GM12878 (cell line): Measurements from ENCODE around the gene MANEAL. TPM values are rescaled to one million over a fixed set of nuclear protein-coding genes. Genes with fewer than 3 reads are reported as not detected.

Experiments used
- ATAC-seq: fragments of 200-7000 bp; cut with Tn5 transposase; 3 replicates; pipeline ENCODE4 v1.9.1; 2020; ENCODE audit warnings: mild to moderate bottlenecking, moderate library complexity
- BruUV-seq: library from RNA; stranded (reverse); fragments of 400-500 nt; replicated peaks from 2 replicates; lab custom pipeline; 2021; lab: Mats Ljungman, UMichigan
- CTCF ChIA-PET: fragments of 300-600 bp; sonication (Branson Sonifier 250); formaldehyde crosslinking; extraction: SDS; loops from one replicate; lab custom pipeline; 2021; ENCODE audit warnings: inconsistent platforms; lab: Yijun Ruan, JAX
- POLR2A ChIA-PET: fragments of 350-600 bp; formaldehyde crosslinking; extraction: SDS; loops from one replicate; lab custom pipeline; 2021; ENCODE audit warnings: inconsistent platforms; lab: Charles Lee
- RAD21 ChIA-PET: fragments of 300-600 bp; sonication (Branson Sonifier 250); formaldehyde crosslinking; loops from one replicate; lab custom pipeline; 2023; ENCODE audit warnings: antibody characterized with exemption; ENCODE audit not compliant: unreplicated experiment; lab: Charles Lee
- SMC1A ChIA-PET: fragments of 300-600 bp; sonication (Branson Sonifier 250); formaldehyde crosslinking; loops from one replicate; lab custom pipeline; 2023; ENCODE audit not compliant: unreplicated experiment, uncharacterized antibody; lab: Charles Lee
- DNase-seq: peaks from one replicate; pipeline ENCODE4 v3.0.0-alpha.2; 2011; ENCODE audit warnings: low read depth, low spot score
- FAIRE-seq: peaks from 3 replicates; lab custom pipeline; 2011; peaks lifted over from hg19 to GRCh38; lab: Jason Lieb, UNC
- H2AFZ ChIP-seq: 2 replicates; pipeline ENCODE4 v1.6.0; 2011; ENCODE audit warnings: low read depth, low read length, control low read depth; ENCODE audit not compliant: control insufficient read depth
- H3K27ac ChIP-seq: 2 replicates; pipeline ENCODE4 v1.5.1; 2011; ENCODE audit warnings: control low read depth; ENCODE audit not compliant: control insufficient read depth, insufficient read depth
- H3K27me3 ChIP-seq, 2 experiments: replicated peaks in 1 of 2; 2 replicates each; pipeline versions ENCODE4 v1.6.0 to v1.6.1; 2011; ENCODE audit warnings: low read length in 1 of 2; ENCODE audit not compliant: control insufficient read depth in 2 of 2, insufficient read depth in 2 of 2
- H3K36me3 ChIP-seq, 2 experiments: 2 replicates each; pipeline ENCODE4 v1.5.1; 2011; ENCODE audit warnings: low read length in 1 of 2; ENCODE audit not compliant: control insufficient read depth in 2 of 2, insufficient read depth in 2 of 2
- H3K4me1 ChIP-seq: 2 replicates; pipeline ENCODE4 v1.6.1; 2011; ENCODE audit warnings: mild to moderate bottlenecking, low read length, moderate library complexity, mixed read lengths; ENCODE audit not compliant: control insufficient read depth, insufficient read depth
- H3K4me2 ChIP-seq: 2 replicates; pipeline ENCODE4 v1.6.0; 2011; ENCODE audit warnings: control low read depth; ENCODE audit not compliant: control insufficient read depth, insufficient read depth
- H3K4me3 ChIP-seq: fragments of 200-600 bp; sonication (generic); 2 replicates; pipeline ENCODE4 v1.5.1; 2016
- H3K79me2 ChIP-seq: 2 replicates; pipeline ENCODE4 v1.6.0; 2011; ENCODE audit warnings: low read length; ENCODE audit not compliant: control insufficient read depth, insufficient read depth
- H3K9ac ChIP-seq: 2 replicates; pipeline ENCODE4 v1.8.0; 2011; ENCODE audit warnings: low read length, control low read depth, mixed read lengths; ENCODE audit not compliant: control insufficient read depth, insufficient read depth
- H3K9me3 ChIP-seq: replicated peaks from 3 replicates; pipeline ENCODE4 v1.5.1; 2011; ENCODE audit warnings: mild to moderate bottlenecking, low read length; ENCODE audit not compliant: control insufficient read depth, insufficient read depth
- H4K20me1 ChIP-seq: 2 replicates; pipeline ENCODE4 v1.6.0; 2011; ENCODE audit not compliant: control insufficient read depth, insufficient read depth
- CBX5 ChIP-seq: sonication (generic); IDR thresholded peaks from 2 replicates; pipeline ENCODE4 v1.6.1; 2016; ENCODE audit warnings: low read depth, moderate library complexity, mild to moderate bottlenecking, inconsistent platforms
- ETV6 ChIP-seq, 2 experiments: fragments of 450-650 bp in 1 of 2; IDR thresholded peaks in 1 of 2; conservative IDR thresholded peaks in 1 of 2; 2 replicates each; pipeline ENCODE4 v1.6.1; 2014; ENCODE audit warnings: antibody characterized with exemption in 1 of 2, borderline replicate concordance in 1 of 2, low read depth in 1 of 2, mild to moderate bottlenecking in 1 of 2, moderate library complexity in 1 of 2
- EZH2 ChIP-seq: IDR thresholded peaks from 2 replicates; pipeline ENCODE4 v1.6.1; 2012; ENCODE audit warnings: low read depth, mild to moderate bottlenecking, control low read depth, inconsistent platforms, low read length, borderline replicate concordance; ENCODE audit not compliant: control insufficient read depth
- FOXM1 ChIP-seq: IDR thresholded peaks from 2 replicates; pipeline ENCODE4 v1.6.1; 2012; ENCODE audit warnings: low read depth, mild to moderate bottlenecking, inconsistent platforms, low read length, moderate library complexity
- GABPA ChIP-seq: IDR thresholded peaks from 2 replicates; pipeline ENCODE4 v1.6.1; 2014; ENCODE audit warnings: antibody characterized with exemption, low read depth, mild to moderate bottlenecking, inconsistent platforms
- GATAD2B ChIP-seq: fragments of 450-650 bp; conservative IDR thresholded peaks from 2 replicates; pipeline ENCODE4 v1.6.1; 2017; ENCODE audit warnings: low read depth, mild to moderate bottlenecking, moderate library complexity
- HCFC1 ChIP-seq: fragments of 150-350 bp; IDR thresholded peaks from 2 replicates; pipeline ENCODE4 v1.6.1; 2014; ENCODE audit warnings: low read length
- KDM1A ChIP-seq: fragments of 200-600 bp; sonication (generic); IDR thresholded peaks from 2 replicates; pipeline ENCODE4 v1.6.1; 2016; ENCODE audit warnings: borderline replicate concordance
- NFYA ChIP-seq: IDR thresholded peaks from 2 replicates; pipeline ENCODE4 v1.6.1; 2011; ENCODE audit warnings: low read depth, mild to moderate bottlenecking, low read length, improper control_type of control experiment, borderline replicate concordance
- NR2C2 ChIP-seq: IDR thresholded peaks from 2 replicates; pipeline ENCODE4 v1.6.1; 2011; ENCODE audit warnings: borderline replicate concordance, low read depth; ENCODE audit not compliant: control insufficient read depth, insufficient read length
- PAX5 ChIP-seq: IDR thresholded peaks from 2 replicates; pipeline ENCODE4 v1.6.1; 2011; ENCODE audit warnings: low read depth, low read length, borderline replicate concordance
- POLR2AphosphoS2 ChIP-seq: IDR thresholded peaks from 2 replicates; pipeline ENCODE4 v1.6.1; 2011; ENCODE audit warnings: low read depth, mild to moderate bottlenecking, low read length, improper control_type of control experiment, moderate library complexity
- SREBF1 ChIP-seq: IDR thresholded peaks from 2 replicates; pipeline ENCODE4 v1.6.1; 2012; ENCODE audit warnings: mild to moderate bottlenecking, low read length
- ZNF207 ChIP-seq: fragments of 450-650 bp; IDR thresholded peaks from 2 replicates; pipeline ENCODE4 v1.6.1; 2014; ENCODE audit warnings: antibody characterized with exemption, mild to moderate bottlenecking, borderline replicate concordance
- WGBS: methylation state at CpG from one replicate; pipeline ENCODE4 v1.1.6; 2016; ENCODE audit warnings: low lambda C conversion rate; ENCODE audit not compliant: insufficient replicate concordance, insufficient coverage; ENCODE audit errors: missing lambda C conversion rate; 5-methylcytosine and 5-hydroxymethylcytosine counted together
- in situ Hi-C: fragments of 300-500 bp; cut with MboI; formaldehyde crosslinking; loops from 9 replicates; pipeline ENCODE4 v1.14.3; 2018; ENCODE audit warnings: mixed read lengths
- intact Hi-C: fragments of 100-400 bp; cut with micrococcal nuclease; formaldehyde crosslinking; loops from one replicate; pipeline ENCODE4 v1.14.2; 2022; ENCODE audit not compliant: unreplicated experiment
- polyA plus RNA-seq, 11 experiments: library from polyadenylated mRNA; depleted of rRNA in 4 of 11; unstranded in 6 of 11; stranded (reverse) in 5 of 11; fragments of >200 nt; fragmentation: Nextera tagmentation in 4 of 11; fragmentation: Illumina TruSeq in 1 of 11; extraction: Ambion mirVana in 4 of 11; extraction: Trizol in 1 of 11; gene quantifications; 1 replicate in 1 of 11; 2 replicates in 10 of 11; pipeline versions ENCODE4 v1.2.1 to v1.2.3, GENCODE V29; 2011 to 2016; ENCODE audit warnings: inconsistent platforms in 2 of 11, missing spikeins in 2 of 11, low read depth in 1 of 11
- total RNA-seq, 4 experiments: library from RNA; depleted of rRNA in 3 of 4; stranded (reverse); fragments of >200 nt in 3 of 4; fragmentation: Illumina TruSeq in 1 of 4; extraction: Trizol in 1 of 4; gene quantifications; 2 replicates each; pipeline versions ENCODE4 v1.2.1 to v1.2.3, GENCODE V29; 2013 to 2021
- TF ChIP-seq, protein P1 (sequence below): IDR thresholded peaks from 2 replicates; pipeline ENCODE4 v1.6.1; 2012; ENCODE audit warnings: mild to moderate bottlenecking, low read depth, low read length
- TF ChIP-seq, protein P2 (sequence below): IDR thresholded peaks from 2 replicates; pipeline ENCODE4 v1.6.1; 2011; ENCODE audit warnings: borderline replicate concordance, low read depth, mild to moderate bottlenecking, moderate library complexity, low read length; ENCODE audit not compliant: insufficient read depth, poor library complexity, severe bottlenecking

The MANEAL gene
- total and polyA plus RNA-seq, 10 of the 15 experiments (the other 5 are each of a cell fraction or from before 2014, with no cell fraction given), result 0.83 to 11.1 (median 5.7) TPM

DNA sequence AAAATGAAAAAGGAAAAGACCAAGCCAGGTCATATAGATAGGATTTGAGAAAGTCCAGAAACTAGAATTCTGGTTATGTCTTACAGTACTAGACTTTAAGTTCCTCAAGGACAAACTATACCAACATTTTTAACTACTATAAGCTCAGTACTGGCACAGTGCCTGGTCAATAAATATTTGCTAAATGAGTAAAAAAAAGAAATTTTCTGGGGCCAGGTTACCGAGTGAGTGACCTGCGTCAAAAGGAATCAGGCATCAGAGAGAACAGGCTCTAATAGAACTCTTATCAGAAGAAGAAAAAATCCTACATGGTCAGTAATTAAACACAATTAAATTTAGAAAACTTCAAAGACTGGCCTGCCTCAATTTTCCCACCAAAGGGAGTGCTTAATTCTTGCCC lies 38.2 kb downstream of the MANEAL start:
- intact Hi-C loops (no loop called here), in situ Hi-C loops (no loop called here)
- H3K4me1 ChIP-seq, result no peaks in the 10 kb centered on the region
- ATAC-seq (no peak), FAIRE-seq (no peak), DNase-seq (no peak)
- no peak overlapping the region for H3K4me2 ChIP-seq
- POLR2A ChIA-PET, result interaction anchor here (1.2 kb wide), 1 partner anchor 30 kb away, joined by 4 read pairs; no protein-coding TSS in a partner anchor
- H2AFZ ChIP-seq, result no peak overlapping the region
- BruUV-seq, result no TSS peak
- no peak overlapping the region for H3K4me3 ChIP-seq
- no peaks in the 10 kb centered on the region for H3K9me3 ChIP-seq
- H3K36me3 ChIP-seq, result peaks cover 8 to 32% of the 10 kb centered on the region in 2 experiments
- H3K79me2 ChIP-seq, result no peaks in the 10 kb centered on the region
- 93% methylated on average over 2 of the region's 2 CpGs for WGBS
- no peak overlapping the region for H3K27ac ChIP-seq
- H4K20me1 ChIP-seq, result no peaks in the 10 kb centered on the region
- RAD21 ChIA-PET, result no interaction called here
- H3K9ac ChIP-seq, result no peak overlapping the region
- H3K27me3 ChIP-seq, result no peaks in the 10 kb centered on the region
- SMC1A ChIA-PET, result interaction anchor here (0.6 kb wide), 1 partner anchor 15 kb away, joined by 3 read pairs; no protein-coding TSS in a partner anchor
- TF ChIP-seq SREBF1, result no peak
- no peak for TF ChIP-seq FOXM1
- no peak for TF ChIP-seq EZH2
- no peak for TF ChIP-seq PAX5
- TF ChIP-seq ETV6 (conservative IDR thresholded peaks at IDR 0.05 in 1 of 2, IDR thresholded peaks at IDR 0.05 in 1 of 2; ENCODE audit: borderline replicate concordance in 1 of 2, low read depth in 1 of 2), result no peak
- TF ChIP-seq NFYA, result no peak
- no peak for TF ChIP-seq HCFC1
- TF ChIP-seq GABPA, result no peak
- no peak for TF ChIP-seq NR2C2
- no peak for TF ChIP-seq KDM1A
- TF ChIP-seq, protein P1, sequence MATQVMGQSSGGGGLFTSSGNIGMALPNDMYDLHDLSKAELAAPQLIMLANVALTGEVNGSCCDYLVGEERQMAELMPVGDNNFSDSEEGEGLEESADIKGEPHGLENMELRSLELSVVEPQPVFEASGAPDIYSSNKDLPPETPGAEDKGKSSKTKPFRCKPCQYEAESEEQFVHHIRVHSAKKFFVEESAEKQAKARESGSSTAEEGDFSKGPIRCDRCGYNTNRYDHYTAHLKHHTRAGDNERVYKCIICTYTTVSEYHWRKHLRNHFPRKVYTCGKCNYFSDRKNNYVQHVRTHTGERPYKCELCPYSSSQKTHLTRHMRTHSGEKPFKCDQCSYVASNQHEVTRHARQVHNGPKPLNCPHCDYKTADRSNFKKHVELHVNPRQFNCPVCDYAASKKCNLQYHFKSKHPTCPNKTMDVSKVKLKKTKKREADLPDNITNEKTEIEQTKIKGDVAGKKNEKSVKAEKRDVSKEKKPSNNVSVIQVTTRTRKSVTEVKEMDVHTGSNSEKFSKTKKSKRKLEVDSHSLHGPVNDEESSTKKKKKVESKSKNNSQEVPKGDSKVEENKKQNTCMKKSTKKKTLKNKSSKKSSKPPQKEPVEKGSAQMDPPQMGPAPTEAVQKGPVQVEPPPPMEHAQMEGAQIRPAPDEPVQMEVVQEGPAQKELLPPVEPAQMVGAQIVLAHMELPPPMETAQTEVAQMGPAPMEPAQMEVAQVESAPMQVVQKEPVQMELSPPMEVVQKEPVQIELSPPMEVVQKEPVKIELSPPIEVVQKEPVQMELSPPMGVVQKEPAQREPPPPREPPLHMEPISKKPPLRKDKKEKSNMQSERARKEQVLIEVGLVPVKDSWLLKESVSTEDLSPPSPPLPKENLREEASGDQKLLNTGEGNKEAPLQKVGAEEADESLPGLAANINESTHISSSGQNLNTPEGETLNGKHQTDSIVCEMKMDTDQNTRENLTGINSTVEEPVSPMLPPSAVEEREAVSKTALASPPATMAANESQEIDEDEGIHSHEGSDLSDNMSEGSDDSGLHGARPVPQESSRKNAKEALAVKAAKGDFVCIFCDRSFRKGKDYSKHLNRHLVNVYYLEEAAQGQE, result no peak
- TF ChIP-seq GATAD2B, result no peak
- TF ChIP-seq ZNF207, result no peak
- no peak for TF ChIP-seq CBX5
- TF ChIP-seq, protein P2, sequence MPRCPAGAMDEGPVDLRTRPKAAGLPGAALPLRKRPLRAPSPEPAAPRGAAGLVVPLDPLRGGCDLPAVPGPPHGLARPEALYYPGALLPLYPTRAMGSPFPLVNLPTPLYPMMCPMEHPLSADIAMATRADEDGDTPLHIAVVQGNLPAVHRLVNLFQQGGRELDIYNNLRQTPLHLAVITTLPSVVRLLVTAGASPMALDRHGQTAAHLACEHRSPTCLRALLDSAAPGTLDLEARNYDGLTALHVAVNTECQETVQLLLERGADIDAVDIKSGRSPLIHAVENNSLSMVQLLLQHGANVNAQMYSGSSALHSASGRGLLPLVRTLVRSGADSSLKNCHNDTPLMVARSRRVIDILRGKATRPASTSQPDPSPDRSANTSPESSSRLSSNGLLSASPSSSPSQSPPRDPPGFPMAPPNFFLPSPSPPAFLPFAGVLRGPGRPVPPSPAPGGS, result no peak
- TF ChIP-seq POLR2AphosphoS2, result no peak
- CTCF ChIA-PET, result no interaction called here
